SU-DHL-6 (cell line): ENCODE measurements around the gene ADPRHL1.

ENCODE experiments used
- H2AFZ ChIP-seq: fragments of 200-600 bp; sonication (generic); 2 replicates; pipeline ENCODE4 v1.6.1; 2014; ENCODE audit warnings: low read depth, mild to moderate bottlenecking, moderate library complexity, mixed read lengths, antibody characterized with exemption, low read length; ENCODE audit not compliant: severe bottlenecking
- H3F3A ChIP-seq: fragments of 200-600 bp; shearing (Covaris generic); 2 replicates; pipeline ENCODE4 v1.6.0; 2016; ENCODE audit warnings: antibody characterized with exemption, mild to moderate bottlenecking; ENCODE audit not compliant: insufficient read depth
- H3K27ac ChIP-seq: fragments of 200-600 bp; sonication (generic); 2 replicates; pipeline ENCODE4 v1.5.1; 2016; ENCODE audit warnings: low read depth, mild to moderate bottlenecking, low read length, moderate library complexity, mixed read lengths
- H3K27me3 ChIP-seq: fragments of 200-600 bp; sonication (generic), shearing (Covaris generic); 2 replicates; pipeline ENCODE4 v1.6.0; 2014; ENCODE audit warnings: mild to moderate bottlenecking, low read length
- H3K36me3 ChIP-seq: fragments of 200-600 bp; sonication (generic); 2 replicates; pipeline ENCODE4 v1.6.1; 2014; ENCODE audit warnings: mild to moderate bottlenecking, low read length, mixed read lengths
- H3K4me2 ChIP-seq: fragments of 300-600, 200-600 bp; shearing (Covaris generic), sonication (generic); 2 replicates; pipeline ENCODE4 v1.6.0; 2014; ENCODE audit warnings: low read length, low read depth, mild to moderate bottlenecking; ENCODE audit not compliant: poor library complexity, severe bottlenecking
- H3K4me3 ChIP-seq: fragments of 200-600 bp; sonication (generic); 2 replicates; pipeline ENCODE4 v1.5.1; 2014; ENCODE audit warnings: antibody characterized with exemption, low read length, mild to moderate bottlenecking, mixed read lengths; ENCODE audit not compliant: insufficient read depth, poor library complexity, severe bottlenecking
- H3K79me2 ChIP-seq: fragments of 200-600 bp; sonication (generic); 2 replicates; pipeline ENCODE4 v1.6.1; 2014; ENCODE audit warnings: mild to moderate bottlenecking, low read length, moderate library complexity; ENCODE audit not compliant: insufficient read depth
- H3K9ac ChIP-seq: fragments of 200-600 bp; sonication (generic); 2 replicates; pipeline ENCODE4 v1.7.0; 2014; ENCODE audit warnings: mild to moderate bottlenecking, low read length
- H3K9me2 ChIP-seq: fragments of 200-600 bp; sonication (generic); replicated peaks from 2 replicates; pipeline ENCODE4 v1.6.1; 2014; ENCODE audit warnings: low read length; ENCODE audit not compliant: insufficient read depth
- H3K9me3 ChIP-seq: fragments of 200-600 bp; sonication (generic); 2 replicates; pipeline ENCODE4 v1.6.1; 2014; ENCODE audit warnings: low read length, mixed read lengths; ENCODE audit not compliant: insufficient read depth
- H4K20me1 ChIP-seq: fragments of 200-600 bp; sonication (generic); 2 replicates; pipeline ENCODE4 v1.6.1; 2014; ENCODE audit warnings: low read depth, mild to moderate bottlenecking, antibody characterized with exemption, low read length, moderate library complexity, mixed read lengths
- EZH2phosphoT487 ChIP-seq: fragments of 200-600 bp; sonication (generic), shearing (Covaris generic); conservative IDR thresholded peaks from 2 replicates; pipeline ENCODE4 v1.6.1; 2018; ENCODE audit warnings: mild to moderate bottlenecking, antibody characterized with exemption, low read length, moderate library complexity, mixed read lengths
- TF ChIP-seq, protein P1 (sequence below): fragments of 200-600 bp; sonication (generic); IDR thresholded peaks from one replicate; pipeline ENCODE4 v1.5.1; 2017; ENCODE audit warnings: antibody characterized with exemption, mild to moderate bottlenecking, low read length, moderate library complexity; ENCODE audit not compliant: insufficient read depth, poor library complexity, severe bottlenecking

The ADPRHL1 gene

DNA sequence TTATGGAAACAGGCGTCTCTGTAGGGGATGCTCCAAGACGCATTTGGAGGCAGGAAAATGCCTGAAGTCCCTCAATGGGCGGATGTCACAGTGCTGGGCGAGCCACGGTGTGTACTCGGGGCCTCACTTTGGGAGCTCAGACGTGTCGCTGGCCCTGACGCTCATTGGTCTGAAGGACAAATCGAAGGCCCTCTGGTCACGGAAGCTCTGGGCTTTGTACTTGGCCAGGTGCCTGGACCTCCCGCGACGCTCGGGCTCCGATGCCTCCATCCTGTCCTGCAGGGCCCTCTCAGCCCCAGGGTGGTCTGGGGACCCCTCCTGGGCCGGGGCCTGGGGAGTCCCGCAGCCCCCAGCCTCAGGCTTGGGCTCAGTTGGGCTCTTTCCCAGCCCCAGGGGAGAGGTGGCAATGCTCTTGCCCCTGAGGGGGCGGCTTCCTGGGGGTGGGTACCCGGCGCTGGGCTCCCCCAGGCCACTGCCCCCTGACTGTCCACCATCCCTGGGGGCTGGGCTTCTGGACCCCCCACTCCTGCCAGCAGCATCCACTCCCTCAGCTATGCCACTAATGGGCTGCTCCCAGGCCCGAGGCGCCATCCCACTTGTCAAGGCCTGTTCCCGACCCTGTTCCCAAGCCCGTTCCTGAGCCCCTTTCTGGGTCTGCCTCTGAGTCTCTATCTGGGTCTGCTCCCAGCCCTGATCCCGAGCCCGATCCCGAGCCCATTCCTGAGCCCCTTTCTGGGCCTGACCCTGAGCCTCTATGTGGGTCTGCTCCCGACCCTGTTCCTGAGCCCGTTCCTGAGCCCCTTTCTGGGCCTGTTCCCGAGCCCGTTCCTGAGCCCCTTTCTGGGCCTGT lies 49.8 kb downstream of the ADPRHL1 start:
- no peak overlapping the region for H3K9ac ChIP-seq
- no peaks in the 10 kb centered on the region for H3K9me3 ChIP-seq
- no peaks in the 10 kb centered on the region for H3K27me3 ChIP-seq
- no peaks in the 10 kb centered on the region for H4K20me1 ChIP-seq
- H3K4me2 ChIP-seq = no peak overlapping the region
- H3K4me3 ChIP-seq = no peak overlapping the region
- H3K27ac ChIP-seq = no peak overlapping the region
- TF ChIP-seq EZH2phosphoT487 = no peak
- TF ChIP-seq, protein P1, sequence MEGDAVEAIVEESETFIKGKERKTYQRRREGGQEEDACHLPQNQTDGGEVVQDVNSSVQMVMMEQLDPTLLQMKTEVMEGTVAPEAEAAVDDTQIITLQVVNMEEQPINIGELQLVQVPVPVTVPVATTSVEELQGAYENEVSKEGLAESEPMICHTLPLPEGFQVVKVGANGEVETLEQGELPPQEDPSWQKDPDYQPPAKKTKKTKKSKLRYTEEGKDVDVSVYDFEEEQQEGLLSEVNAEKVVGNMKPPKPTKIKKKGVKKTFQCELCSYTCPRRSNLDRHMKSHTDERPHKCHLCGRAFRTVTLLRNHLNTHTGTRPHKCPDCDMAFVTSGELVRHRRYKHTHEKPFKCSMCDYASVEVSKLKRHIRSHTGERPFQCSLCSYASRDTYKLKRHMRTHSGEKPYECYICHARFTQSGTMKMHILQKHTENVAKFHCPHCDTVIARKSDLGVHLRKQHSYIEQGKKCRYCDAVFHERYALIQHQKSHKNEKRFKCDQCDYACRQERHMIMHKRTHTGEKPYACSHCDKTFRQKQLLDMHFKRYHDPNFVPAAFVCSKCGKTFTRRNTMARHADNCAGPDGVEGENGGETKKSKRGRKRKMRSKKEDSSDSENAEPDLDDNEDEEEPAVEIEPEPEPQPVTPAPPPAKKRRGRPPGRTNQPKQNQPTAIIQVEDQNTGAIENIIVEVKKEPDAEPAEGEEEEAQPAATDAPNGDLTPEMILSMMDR = no peak
- H3K36me3 ChIP-seq = no peaks in the 10 kb centered on the region
- H3K79me2 ChIP-seq = no peaks in the 10 kb centered on the region
- no peaks in the 10 kb centered on the region for H3K9me2 ChIP-seq
- H2AFZ ChIP-seq = no peak overlapping the region
- no peaks in the 10 kb centered on the region for H3F3A ChIP-seq

DNA sequence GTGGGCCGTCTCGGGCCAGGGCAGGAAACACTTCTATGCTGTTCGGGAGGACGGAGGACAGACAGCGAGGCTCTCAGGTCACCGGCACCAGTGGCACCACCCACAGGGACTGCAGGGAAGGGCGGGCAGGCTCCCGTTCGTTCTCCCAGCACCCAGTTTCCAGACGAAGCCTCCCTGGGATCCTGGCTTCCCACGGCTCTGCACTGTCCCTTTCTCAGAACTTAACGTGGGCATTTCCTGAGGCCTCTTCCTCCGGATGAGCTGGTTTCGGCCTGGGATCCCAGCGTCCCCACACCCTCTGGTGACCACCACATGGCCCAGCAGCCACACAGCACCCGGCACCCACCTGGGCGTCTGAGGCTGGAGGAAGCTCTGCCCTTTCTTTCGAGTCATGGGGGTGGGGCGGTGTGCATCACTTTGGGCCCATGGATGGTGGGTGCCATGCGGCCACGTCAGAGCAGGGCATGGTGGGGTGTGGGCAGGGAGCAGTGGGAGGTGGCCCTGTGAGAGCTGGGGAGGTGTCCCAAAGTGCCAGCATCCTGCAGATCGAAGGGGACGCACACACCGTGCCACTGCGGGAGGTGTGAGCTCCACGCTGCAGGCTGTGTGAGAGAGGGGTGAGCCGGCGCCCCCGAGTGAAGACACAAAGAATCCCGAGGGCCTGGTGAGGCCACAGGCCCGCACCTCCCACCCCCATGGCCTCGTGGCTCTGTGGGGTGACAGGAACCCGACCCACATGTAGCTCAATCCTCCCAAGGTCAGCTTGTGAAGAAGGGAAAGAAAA lies 50.6 kb downstream of the ADPRHL1 start:
- Histone ChIP-seq H3K9me3 (no peaks in the 10 kb centered on the region), H3K27ac (no peak overlapping the region), H3K4me3 (no peak overlapping the region), H3K9ac (no peak overlapping the region), H4K20me1 (no peaks in the 10 kb centered on the region), H3K9me2 (no peaks in the 10 kb centered on the region), H3K36me3 (no peaks in the 10 kb centered on the region), H3F3A (no peaks in the 10 kb centered on the region), H3K4me2 (no peak overlapping the region), H2AFZ (no peak overlapping the region), H3K79me2 (no peaks in the 10 kb centered on the region), H3K27me3 (no peaks in the 10 kb centered on the region)
- no peak for TF ChIP-seq EZH2phosphoT487
- TF ChIP-seq, protein P1 = no peak

DNA sequence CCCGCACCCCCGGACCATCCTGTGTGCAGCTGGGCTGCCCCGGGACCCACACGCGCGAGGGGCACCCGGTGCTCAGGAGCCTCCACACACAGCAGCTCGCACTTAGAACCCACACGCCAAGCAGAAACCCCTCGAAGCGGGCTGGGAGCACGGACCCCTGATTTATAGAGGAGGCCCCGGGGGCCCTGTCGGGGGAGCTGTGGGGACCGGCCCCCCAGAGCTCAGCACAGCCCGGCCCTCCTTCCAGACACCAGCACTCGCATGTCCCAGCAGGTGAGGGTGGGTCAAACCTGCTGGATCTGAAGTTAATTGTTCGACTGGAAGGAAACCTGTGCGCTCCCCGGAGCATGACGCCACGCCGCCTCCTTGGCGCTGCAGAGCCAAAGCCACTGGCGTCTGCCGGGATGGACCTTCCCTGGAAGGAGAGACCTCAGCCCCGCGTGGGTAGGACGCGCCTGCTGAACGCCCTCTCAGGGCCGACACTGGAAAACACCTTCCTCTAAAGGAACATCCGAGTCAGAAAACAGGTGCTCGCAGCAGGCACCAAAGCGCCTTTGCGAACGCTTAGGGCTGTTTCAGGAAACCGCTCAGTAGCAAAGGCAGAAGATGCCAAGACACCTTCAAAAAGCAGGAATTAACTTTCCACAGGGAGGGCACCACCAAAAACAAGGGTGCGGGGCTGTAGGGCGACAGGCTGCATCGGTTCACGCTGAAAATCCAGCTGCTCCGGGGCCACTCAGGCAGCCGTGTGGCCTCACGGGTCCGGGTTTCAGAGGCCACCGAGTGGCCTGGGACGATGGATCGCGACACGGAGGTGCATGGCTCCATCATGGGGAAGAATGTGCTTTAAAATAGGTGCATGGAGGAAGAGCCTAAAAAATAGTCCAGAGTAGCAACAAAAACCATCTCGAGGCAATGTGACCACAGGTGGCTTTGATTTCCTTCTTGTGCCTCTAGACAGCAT lies 51.6 kb downstream of the ADPRHL1 start:
- Histone ChIP-seq H3K36me3 (no peaks in the 10 kb centered on the region), H3K27ac (no peak overlapping the region), H2AFZ (no peak overlapping the region), H3K4me3 (no peak overlapping the region), H4K20me1 (no peaks in the 10 kb centered on the region), H3F3A (no peaks in the 10 kb centered on the region), H3K27me3 (no peaks in the 10 kb centered on the region), H3K79me2 (no peaks in the 10 kb centered on the region), H3K9me3 (no peaks in the 10 kb centered on the region), H3K4me2 (no peak overlapping the region), H3K9ac (no peak overlapping the region), H3K9me2 (no peaks in the 10 kb centered on the region)
- TF ChIP-seq, protein P1 = no peak
- TF ChIP-seq EZH2phosphoT487 = no peak
